NOMO-1 treated with DMSO at 0.1 percent for 48 hours (cell line): ENCODE results near the gene PLEKHM2.
"Not testable (repeated sequence)": the region's sequence is repeated elsewhere in the genome, so short reads cannot be mapped to it uniquely, and the experiment has no call there.

Experiments used
- DNase-seq: peaks from one replicate; lab custom pipeline; 2025; ENCODE audit not compliant: unreplicated experiment; lab: John Stamatoyannopoulos, UW

PLEKHM2 gene

DNA sequence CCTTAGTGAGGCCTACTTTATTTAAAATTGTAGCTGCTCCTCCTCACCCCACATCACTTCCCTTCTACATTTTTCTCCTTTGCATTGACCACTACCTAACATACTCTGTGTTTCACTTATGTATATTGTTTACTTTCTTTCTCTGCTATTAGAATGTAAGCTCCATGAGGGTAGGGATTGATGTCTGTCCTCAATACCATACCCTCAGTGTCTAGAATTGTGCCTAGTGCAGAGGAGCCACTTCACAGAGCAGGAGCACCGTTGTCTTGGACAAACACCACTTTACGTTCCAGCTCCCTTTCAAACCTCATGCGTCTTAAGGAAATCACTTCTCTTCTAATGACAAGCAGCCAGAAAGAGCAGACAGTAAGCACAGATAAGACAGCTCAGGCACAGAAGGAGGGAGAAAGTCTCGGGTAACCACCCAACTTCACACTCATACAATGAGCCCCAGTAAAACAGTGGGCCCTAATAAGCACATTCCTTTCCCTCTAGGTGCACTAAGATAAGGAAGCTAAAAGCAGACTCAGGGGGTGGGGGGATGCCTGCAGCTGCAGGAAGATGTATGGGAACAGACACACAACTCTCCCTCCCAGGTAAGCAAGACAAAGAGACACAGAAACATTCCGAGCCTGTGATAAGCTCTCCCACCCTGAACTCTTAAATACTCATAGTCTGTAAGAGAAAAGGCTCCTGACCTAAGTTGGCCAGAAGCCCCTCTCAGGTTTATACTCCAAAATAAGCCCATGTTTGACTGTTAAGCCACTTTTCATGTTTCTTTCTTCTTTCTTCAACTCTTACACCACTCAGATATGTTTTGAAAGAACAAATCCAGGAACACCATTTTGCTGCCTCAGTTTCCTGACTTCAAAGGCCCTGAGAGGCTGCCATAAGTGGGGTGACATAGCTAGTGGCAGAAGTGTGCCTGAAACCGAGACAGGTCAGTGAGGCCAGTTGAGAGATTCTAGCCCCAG is 7.1 kb upstream of the PLEKHM2 start:
- DNase-seq, result no peak

DNA sequence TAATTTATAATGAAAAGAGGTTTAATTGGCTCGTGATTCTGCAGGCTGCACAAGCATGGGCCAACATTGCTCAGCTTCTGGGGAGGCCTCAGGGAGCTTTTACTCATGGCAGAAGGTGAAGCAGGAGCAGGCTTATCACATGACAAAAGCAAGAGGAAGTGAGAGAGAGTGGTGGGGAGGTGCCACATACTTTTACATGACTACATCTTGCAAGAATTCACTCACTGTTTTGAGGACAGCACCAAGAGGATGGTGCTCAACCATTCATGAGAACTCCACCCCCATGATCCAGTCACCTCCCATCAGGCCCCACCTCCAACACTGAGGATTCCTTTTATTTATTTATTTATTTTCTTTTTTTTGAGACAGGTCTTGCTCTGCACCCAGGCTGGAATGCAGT is 5.5 kb upstream of the PLEKHM2 start:
- DNase-seq, result peak; percentile 58

DNA sequence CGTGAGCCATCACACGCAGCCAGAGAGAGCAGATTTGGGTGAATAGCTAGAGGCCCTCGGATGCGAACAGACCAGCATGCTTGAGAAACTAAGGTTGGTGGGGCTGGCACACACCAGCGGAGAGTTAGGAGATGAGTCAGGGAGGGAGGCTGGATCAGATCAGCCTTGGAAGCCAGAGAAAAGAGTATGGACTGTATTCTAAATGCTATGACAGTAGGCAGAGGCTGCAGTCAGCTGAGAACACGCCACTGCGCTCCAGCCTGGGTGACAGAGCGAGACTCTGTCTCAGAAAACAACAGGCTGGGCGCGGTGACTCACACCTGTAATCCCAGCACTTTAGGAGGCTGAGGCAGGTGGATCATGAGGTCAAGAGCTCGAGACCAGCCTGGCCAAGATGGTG is 4.0 kb upstream of the PLEKHM2 start:
- no peak for DNase-seq

DNA sequence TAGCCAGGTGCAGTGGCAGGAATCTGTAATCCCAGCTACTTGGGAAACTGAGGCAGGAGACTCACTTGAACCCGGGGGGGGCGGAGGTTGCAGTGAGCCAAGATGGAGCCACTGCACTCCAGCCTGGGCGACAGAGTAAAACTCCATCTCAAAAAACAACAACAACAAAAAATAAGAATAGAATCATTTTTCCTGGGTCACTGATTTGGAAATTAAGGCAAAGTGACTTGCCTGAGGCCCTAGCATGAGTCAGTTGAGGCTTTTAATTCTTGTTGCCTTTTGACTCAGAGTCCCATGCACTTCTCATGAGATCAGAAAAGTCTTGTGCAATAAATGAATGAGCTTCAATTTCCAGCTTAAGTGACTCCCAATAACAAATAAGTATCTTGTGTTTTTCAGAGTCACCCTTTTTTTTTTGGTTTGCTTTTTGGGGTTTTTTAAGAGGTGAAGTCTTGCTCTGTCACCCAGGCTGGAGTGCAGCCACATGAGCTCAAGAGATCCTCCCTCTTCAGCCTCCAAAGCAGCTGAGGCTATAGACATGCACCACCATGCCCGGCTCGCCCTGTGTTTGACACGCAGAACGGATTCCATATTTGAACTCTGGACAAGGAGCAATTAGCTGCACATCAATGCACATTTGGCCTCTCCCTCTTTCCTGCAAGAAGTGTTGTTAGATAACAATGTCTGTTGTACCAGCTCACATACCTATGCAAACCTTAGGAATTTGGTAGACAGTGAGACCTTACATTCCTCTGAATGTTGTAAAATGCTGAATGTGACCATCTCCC is 3.4 kb upstream of the PLEKHM2 start:
- peak; percentile 26 for DNase-seq

DNA sequence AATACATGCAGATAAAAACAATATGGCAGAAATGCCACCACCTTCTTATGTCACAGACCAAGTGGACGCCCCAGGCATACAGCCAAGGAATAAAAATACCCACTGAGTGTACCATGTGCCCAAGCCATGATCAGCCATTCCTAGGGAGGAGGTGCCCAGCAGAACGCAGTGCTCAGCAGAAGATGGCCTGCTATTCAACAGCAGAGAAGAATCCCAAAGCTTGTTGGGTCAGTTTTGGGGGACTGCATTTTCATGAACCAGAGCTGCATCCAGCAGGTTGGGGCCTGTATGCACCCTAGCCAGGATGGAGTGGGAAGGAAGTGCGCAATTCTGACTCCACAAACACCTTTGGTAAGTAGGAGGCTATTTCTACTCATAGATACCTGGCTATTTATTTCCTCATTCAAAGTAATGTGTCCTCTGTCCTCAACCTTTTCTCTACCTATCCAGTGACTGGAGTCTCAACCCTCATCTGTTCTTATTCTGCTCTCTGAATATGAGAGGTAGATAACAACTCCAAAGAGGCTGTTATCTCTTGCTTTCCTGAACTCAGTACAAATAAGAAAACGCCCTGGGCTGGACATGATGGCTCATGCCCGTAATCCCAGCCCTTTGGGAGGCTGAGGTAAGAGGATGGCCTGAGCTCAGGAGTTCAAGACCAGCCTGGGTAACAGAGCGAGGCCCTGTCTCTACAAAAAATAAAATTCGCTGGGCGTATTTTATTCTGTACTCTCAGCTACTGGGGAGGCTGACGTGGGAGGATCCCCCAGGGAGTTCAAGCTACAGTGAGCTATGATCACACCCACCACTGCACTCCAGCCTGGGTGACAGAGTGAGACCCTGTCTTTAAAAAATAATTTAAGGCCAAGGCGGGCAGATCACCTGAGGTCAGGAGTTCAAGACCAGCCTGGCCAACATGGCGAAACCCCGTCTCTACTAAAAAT is 2.5 kb upstream of the PLEKHM2 start:
- DNase-seq, result no peak

DNA sequence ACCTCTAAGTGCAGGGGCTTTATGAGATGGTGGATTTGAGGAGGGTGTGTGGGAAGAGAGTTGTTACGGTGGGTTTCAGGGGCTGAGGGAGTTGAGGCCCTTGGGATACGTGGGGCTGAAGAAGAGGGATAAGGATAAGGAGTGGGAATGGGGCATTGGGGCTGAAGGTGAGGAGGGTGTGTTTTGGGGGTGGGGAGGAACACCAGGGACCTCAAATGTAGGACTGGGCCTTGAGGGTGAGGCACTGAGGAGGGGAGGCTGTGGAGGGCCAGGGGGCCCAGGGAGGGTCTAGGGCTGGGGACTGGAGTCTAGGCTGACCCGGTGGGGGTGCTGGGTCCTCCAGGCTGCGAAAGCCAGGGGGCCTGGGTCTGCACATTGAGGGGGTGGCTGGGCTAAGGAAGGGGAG is 1.2 kb upstream of the PLEKHM2 start:
- DNase-seq, result no peak

DNA sequence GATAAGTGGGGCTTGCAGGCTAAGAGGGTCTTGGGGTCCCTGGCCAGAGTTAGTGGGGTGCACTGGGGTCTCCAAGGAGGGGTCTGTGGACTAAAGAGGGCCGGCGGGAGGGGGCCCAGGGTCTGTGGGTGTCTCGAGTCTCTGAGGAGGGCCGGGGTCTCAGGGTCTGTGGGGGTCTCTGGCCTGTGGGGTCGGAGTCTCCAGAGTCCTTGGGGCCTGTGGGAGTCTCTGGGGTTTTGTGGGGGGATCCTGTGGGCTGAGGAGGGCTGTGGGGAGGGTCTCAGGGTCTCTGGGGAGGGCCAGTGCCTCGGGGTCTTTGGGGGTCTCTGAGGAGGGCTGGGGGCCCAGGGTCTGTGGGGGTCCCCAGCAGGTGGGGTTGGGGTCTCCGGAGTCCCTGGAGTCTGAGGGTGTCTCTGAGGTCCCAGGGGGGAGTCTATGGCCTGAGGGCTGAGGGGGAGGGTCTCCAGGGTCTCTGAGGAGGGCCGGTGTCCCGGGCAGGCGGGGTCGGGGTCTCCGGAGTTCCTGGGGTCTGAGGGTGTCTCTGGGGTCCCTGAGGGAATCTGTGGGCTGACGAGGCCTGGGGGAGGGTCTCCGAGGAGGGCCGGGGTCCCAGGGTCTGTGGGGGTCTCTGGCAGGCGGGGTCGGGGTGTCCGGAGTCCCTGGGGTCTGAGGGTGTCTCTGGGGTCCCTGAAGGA is 628 bp upstream of the PLEKHM2 start:
- no peak for DNase-seq

DNA sequence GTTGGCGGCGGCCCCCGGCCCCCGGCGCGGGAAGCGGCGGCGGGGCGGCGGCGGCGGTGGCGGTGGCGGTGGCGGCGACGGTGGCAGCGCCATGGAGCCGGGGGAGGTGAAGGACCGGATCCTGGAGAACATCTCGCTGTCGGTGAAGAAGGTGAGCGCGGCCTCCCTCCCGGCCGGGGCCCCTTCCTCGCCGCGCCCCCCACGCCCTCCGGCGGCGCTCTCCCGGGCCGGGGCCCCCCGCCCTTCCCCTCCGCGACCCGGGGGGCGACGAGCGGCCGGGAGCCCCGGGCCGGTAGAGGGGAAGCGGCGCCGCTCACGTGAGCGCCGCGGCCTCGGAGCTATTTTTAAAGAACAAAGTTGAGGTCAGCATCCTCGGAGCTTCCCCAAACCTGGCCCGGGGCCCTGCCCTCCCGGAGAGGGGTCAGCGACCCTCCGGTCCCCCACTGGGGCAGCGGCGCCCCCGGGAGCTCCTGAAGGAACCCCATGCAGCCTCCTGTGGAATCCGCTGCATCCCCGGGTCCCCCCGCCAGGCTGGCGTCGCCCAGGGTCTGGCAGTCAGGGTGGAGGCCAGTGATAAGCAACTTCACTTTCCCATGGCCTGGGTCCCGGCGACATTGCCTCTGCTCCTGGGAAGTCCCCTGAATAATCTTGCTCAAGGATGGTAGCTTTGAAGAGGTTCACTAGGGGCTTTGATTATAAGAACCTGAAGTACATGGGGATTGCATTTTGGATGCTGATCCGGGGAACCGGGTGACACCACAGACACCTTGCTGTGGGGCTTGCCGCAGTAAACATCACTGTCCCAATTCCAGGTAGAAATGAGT is 560 bp downstream of the PLEKHM2 start:
- no peak for DNase-seq

DNA sequence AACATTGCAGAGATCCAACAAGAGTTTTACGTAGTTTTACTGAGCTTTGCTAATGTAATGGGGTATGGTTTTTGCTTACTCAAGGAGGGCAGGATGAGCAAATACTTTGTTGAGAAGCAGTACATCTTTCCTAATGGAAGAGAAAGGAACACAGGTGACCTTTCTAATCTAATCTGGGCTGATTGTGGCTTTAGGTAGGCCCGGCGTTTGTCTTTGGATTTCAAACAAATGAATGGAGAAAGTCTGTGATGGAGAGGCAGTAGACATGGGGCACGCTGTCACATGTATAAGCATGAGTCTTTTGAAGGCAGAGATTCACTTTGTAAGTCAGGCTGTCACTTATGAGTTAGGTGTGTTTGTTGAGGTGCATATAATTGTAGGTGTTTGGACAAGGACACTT is 1.7 kb downstream of the PLEKHM2 start:
- DNase-seq, result no peak

DNA sequence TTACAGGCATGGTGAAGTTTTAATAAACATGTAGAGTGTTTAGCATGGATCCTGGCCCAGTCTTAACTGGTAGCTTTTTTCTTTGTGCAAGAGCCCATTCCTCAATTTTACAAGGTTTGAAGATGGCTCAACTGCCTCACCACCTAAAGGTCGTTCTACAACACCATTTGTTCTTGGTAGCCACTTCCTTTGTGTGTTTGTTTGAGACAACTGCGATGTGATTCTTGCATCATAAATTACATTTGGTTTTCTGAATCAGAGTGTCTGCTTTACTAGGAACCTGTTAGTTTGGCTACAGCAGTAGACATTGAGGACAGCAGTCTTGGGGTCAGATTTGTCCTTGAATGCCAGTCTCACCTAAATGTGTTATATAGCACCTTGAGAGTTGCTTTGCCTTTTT is 3.3 kb downstream of the PLEKHM2 start:
- no peak for DNase-seq

DNA sequence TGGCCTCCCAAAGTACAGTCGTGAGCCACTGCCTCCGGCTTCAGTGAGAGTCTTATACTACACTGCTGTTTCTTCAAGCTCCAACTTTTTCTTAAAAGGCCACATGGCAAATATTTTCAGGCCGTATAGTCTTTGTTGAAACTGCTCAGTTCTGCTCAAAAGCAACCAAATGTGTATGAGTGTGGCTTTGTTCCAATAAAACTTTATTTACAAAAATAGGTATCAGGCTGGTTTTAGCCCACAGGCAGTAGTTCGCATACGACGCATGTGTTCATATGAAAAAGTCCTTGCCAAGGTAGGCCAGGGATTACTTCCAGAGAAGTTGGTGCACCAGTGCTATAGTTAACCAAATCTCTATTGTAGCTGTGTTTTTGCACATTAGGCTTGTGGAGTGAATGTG is 6.2 kb downstream of the PLEKHM2 start:
- no peak for DNase-seq

DNA sequence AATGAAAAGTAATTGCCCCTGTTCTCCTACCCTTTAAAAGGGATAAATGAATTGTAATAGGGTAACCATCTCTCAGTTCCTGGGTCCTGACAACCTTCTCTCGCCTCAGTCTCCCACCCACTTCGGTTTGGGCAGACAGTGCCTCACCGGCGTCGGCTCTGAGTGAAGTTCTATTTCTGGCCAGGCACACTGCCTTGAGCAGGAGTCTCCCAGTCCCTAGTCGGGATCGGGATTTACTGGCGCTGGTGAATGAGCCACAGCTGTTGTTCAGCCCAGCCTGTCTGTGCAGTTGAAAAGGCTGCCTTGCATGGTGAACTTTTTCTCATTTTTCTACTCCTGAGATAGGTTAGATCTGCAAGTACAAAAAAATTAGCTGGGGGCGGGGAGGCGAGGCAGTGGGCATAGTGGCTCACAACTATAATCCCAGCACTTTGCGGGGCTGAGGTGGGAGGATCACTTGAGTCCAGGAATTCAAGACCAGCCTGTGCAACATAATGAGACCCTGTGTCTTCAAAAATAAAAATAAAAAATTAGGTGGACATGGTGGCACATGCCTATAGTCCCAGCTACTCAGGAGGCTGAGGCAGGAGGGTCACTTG is 7.4 kb downstream of the PLEKHM2 start:
- DNase-seq, result no peak

DNA sequence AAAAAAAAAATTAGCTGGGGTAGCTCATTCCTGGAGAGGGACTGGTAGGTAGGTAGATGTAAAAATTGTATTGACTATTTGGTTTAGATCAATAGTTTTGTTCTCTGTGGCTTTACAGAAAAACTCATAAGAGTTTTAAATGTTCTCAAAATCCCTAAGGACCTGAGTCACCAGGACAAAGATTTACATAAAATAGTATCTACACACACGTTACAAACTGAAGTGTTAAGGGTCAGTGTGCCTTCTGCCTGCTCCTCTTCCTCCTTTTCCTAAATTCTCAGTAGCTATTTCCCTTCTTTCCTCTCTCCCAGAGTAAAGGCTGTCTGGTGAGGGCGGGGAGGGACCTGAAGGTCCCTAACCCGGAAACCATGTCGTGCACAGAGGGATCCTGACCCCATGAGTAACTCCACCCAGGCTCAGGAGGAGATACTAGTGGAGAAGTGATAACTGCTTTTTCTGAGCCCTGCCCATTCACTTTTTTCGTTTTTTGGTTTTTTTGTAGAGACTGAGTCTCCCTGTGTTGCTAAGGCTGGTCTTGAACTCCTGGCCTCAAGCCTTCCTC is 8.1 kb downstream of the PLEKHM2 start:
- DNase-seq, result no peak

DNA sequence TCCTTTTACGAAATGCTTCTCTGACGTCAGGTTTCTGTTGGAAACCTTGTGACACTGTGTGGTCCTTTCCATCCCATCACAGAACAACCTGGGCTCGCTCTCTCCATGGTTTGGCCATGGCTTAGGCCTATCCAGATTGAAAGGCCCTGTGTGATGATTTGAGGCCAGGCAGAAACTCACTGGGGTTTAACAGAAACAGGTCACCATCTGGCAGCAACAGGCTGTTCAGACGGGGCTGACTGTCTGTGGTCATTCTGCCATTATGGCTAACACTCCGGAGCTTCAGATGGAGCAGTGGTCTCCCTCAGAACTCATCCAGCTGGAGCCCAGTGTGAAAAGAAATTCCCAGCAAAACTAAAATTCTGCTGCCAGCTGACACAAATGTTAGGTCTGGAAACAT is 9.3 kb downstream of the PLEKHM2 start:
- DNase-seq, result no peak

DNA sequence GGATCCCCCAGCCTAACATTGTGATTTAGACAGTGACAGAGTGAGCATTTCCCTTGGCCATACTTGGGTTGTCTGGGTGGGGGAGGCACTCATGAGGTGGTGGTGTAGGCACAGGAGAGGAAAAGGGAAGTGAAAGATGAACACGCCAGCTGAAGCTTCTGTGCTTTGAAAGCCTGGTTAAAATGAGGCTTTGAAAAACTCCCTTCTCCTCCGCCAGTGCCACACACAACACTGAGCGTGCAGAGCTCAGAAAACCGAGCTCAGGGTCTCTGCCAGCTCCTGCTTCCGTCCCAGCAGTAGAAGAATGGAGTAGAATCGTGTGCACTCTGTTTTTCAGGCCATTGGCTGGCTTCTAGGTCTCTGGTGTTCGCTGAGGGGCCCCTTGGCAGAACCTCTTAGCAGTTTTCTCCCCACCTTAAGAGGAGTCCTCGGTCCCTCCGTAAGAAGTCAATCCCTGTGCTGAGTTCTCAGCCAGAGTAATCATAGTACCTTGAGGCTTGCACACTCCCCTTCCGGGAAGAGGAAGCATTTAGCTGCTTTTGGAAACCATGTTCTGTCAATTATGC is 12.9 kb downstream of the PLEKHM2 start:
- DNase-seq, result peak; percentile 89

DNA sequence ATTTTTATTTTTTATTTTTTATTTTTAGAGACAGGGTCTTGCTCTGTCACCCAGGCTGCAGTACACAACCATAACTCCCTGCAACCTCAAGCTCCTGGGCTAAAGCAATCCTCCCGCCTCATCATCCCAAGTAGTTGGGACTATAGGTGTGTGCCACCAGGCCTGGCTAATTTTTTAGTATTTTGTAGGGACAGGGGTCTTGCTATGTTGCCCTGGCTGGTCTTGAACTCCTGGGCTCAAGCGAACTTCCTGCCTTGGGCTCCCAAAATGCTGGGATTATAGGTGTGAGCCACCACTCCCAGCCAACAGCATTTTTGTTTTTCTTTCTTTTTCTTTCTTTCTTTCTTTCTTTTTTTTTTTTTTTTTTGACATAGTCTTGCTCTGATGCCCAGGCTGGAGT is 14.1 kb downstream of the PLEKHM2 start:
- DNase-seq, result no peak

DNA sequence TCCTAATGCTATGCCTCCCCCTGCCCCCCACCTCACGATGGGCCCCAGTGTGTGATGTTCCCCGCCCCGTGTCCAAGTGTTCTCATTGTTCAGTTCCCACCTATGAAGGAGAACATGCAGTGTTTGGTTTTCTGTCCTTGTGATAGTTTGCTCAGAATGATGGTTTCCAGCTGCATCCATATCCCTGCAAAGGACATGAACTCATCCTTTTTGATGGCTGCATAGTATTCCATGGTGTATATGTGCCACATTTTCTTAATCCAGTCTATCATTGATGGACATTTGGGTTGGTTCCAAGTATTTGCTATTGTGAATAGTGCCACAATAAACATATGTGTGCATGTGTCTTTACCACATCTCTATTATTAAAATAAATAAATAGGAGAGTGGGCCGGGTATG is 15.2 kb downstream of the PLEKHM2 start:
- not testable (repeated sequence) for DNase-seq

DNA sequence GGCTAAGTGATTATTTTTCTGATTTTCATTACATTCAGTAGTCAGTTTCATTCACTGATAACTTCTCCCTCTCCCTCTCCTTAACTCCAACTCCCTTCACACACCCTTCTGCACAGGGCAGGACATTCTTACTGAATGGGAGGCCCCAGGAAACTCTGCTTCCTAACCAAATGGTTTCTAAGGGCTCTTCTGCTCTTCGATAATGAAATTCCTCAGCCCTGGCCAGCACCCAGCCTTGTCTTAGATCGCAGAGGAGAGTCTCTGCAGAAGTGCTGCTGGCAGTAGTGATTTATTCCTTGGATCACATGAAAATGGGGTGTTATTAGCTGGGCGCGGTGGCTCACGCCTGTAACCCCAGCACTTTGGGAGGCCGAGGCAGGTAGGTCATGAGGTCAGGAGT is 16.4 kb downstream of the PLEKHM2 start:
- no peak for DNase-seq

DNA sequence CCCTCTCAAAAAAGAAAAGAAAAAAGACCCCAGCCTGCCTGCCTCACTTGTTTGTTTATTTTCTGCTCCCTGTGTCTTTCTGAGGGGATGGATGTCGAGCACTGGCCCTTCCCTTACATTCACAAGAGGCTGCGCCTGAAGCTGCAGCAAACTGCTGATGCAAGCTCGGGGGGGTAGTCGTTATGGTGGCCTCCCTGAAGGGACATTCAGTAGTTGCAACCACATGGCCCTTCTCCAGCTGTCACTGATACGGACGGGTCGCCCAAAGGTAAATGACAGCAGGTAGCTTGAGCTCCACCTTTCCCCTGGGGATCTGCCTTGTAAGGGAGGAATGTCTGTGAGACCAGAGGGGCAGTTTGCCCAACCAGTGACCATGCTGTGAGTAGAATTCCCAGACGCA is 17.7 kb downstream of the PLEKHM2 start:
- DNase-seq, result no peak
